LNCAP (cell line): ENCODE data around the gene NSUN5.
A peak's percentile ranks its signal among the peaks of the same experiment; 100 is the strongest.

ENCODE experiments used
- CTCF ChIP-seq: fragments of 450-650 bp; IDR thresholded peaks from 2 replicates; pipeline ENCODE4 v1.5.1; 2017; ENCODE audit warnings: mild to moderate bottlenecking

Gene NSUN5

GRCh38 chr7:73304071-73304470 lies 4.6 kb downstream of the NSUN5 start:
- TF ChIP-seq CTCF: no peak

GRCh38 chr7:73303546-73303945 lies 5.1 kb downstream of the NSUN5 start:
- TF ChIP-seq CTCF: no peak

GRCh38 chr7:73301108-73301507 lies 7.5 kb downstream of the NSUN5 start:
- peak; percentile 31; the same call in 1 of the 2 replicates for TF ChIP-seq CTCF
